Metanephros (tissue), 2 donors: Measurements from ENCODE around the gene EEA1. TPM values are rescaled to one million over a fixed set of nuclear protein-coding genes. Genes with fewer than 3 reads are reported as not detected.

Source experiments
- small RNA-seq: library from RNA; depleted of rRNA; stranded (forward); fragments of <200 nt; gene quantifications from one replicate; pipeline ENCODE3, GENCODE V24; 2014; ENCODE audit warnings: low replicate concordance
- total RNA-seq: library from RNA; depleted of rRNA; stranded (reverse); fragments of >200 nt; gene quantifications from one replicate; pipeline ENCODE4 v1.2.3, GENCODE V29; 2014

EEA1 gene
- total RNA-seq = 12.3 TPM

GRCh38 chr12:92928962-92929915, at the start of gene EEA1:
EEA1 (minus strand) TSS chr12:92929295; CDS start chr12:92929066, 229 bp downstream.

Small RNA genes within 50 kb of the gene (small RNA-seq; reads per million reads assigned to genes)
- gene RNU6-1329P = not detected

Other genes with a start within 250 kb of the EEA1 start
- gene PLEKHG7, start 226.3 kb downstream of the EEA1 start, total RNA-seq = 0.58 TPM